ENCODE data around the gene SAMD4B. TPM values are rescaled to one million over a fixed set of nuclear protein-coding genes. Genes with fewer than 3 reads are reported as not detected.

Gene SAMD4B
- total RNA-seq, 4 donors from 2014 or later, result 60.7 to 102 (median 77.1) TPM

- TF ChIP-seq CTCF (IDR thresholded peaks at IDR 0.05), result no peak
- TF ChIP-seq POLR2A (IDR thresholded peaks at IDR 0.05), result no peak
- TF ChIP-seq POLR2AphosphoS5 (IDR thresholded peaks at IDR 0.05), result no peak
- TF ChIP-seq EP300 (IDR thresholded peaks at IDR 0.05; ENCODE audit: low read depth), result no peak
- Histone ChIP-seq H3K36me3 (no peaks in the 10 kb centered on the region), H3K27me3 (no peaks in the 10 kb centered on the region), H3K4me1 (no peaks in the 10 kb centered on the region), H3K27ac (no peak overlapping the region), H3K4me3 (no peak overlapping the region), H3K9me3 (no peaks in the 10 kb centered on the region)
- DNase-seq, result no peak
- intact Hi-C loops (cut with DNase I; ENCODE audit: low total_unique reads), result no loop called here
- WGBS, 2 donors (ENCODE audit: low coverage in 1 of 2), result 75 to 95% methylated on average over 1 to 5 of the region's 5 CpGs
- in situ Hi-C loops (cut with MboI; ENCODE audit: low pct_ligation_motif_present in 1 of 4, low pct_unique_long_range_greater_than_20kb in 1 of 4, low sequenced_read_pairs in 3 of 4), result no loop called here
These were observed 79.8 kb downstream of the SAMD4B start for GRCh38 chr19:39422020-39422419.

- H3K27ac ChIP-seq, result no peak overlapping the region
- peaks cover 0 to 6% (median 2%) of the 10 kb centered on the region in 4 donors for H3K4me1 ChIP-seq
- no peak for DNase-seq
- TF ChIP-seq POLR2AphosphoS5 (IDR thresholded peaks at IDR 0.05) (peak in 1 of 3 donors; percentile 20), POLR2A (IDR thresholded peaks at IDR 0.05) (no peak)
- intact Hi-C loops (cut with DNase I; ENCODE audit: low total_unique reads), result no loop called here
- no peaks in the 10 kb centered on the region for H3K27me3 ChIP-seq
- no peak overlapping the region for H3K4me3 ChIP-seq
- no peaks in the 10 kb centered on the region for H3K9me3 ChIP-seq
- H3K36me3 ChIP-seq, result no peaks in the 10 kb centered on the region
- WGBS, 2 donors (ENCODE audit: low coverage in 1 of 2), result 84% methylated on average over 35 of the region's 35 CpGs; no CpG with 5 or more reads in 1 of the 2 donors
- in situ Hi-C loops (cut with MboI; ENCODE audit: low pct_ligation_motif_present in 1 of 4, low pct_unique_long_range_greater_than_20kb in 1 of 4, low sequenced_read_pairs in 3 of 4), result no loop called here
These were observed 81.3 kb downstream of the SAMD4B start for GRCh38 chr19:39423258-39424086.

- H3K27me3 ChIP-seq, result no peaks in the 10 kb centered on the region
- no peaks in the 10 kb centered on the region for H3K36me3 ChIP-seq
- in situ Hi-C loops (cut with MboI; ENCODE audit: low pct_ligation_motif_present in 1 of 4, low pct_unique_long_range_greater_than_20kb in 1 of 4, low sequenced_read_pairs in 3 of 4), result loop anchor here in 1 of 4 donors (25.0 kb wide), 1 partner anchor 112 kb away; the partner anchor contains the start of genes EID2 and EID2B
- intact Hi-C loops (cut with DNase I; ENCODE audit: low total_unique reads), result no loop called here
- whole genome bisulfite sequencing, 2 donors (ENCODE audit: low coverage in 1 of 2), result 79% methylated on average over 16 of the region's 16 CpGs; no CpG with 5 or more reads in 1 of the 2 donors
- no peak overlapping the region for H3K4me3 ChIP-seq
- H3K27ac ChIP-seq, result no peak overlapping the region
- H3K4me1 ChIP-seq, result peaks cover 0 to 16% (median 10%) of the 10 kb centered on the region in 4 donors
- no peaks in the 10 kb centered on the region for H3K9me3 ChIP-seq
- DNase-seq, result no peak
- TF ChIP-seq EP300 (IDR thresholded peaks at IDR 0.05; ENCODE audit: low read depth) (no peak), POLR2AphosphoS5 (IDR thresholded peaks at IDR 0.05) (no peak), POLR2A (IDR thresholded peaks at IDR 0.05) (no peak), CTCF (IDR thresholded peaks at IDR 0.05) (no peak)
These were observed 82.7 kb downstream of the SAMD4B start for GRCh38 chr19:39424934-39425333.

- Histone ChIP-seq H3K4me3 (no peak overlapping the region), H3K9me3 (no peaks in the 10 kb centered on the region), H3K4me1 (peaks cover 0 to 16% (median 10%) of the 10 kb centered on the region in 4 donors), H3K36me3 (no peaks in the 10 kb centered on the region), H3K27me3 (no peaks in the 10 kb centered on the region), H3K27ac (no peak overlapping the region)
- WGBS, 2 donors (ENCODE audit: low coverage in 1 of 2), result 88 to 89% methylated on average over 6 to 7 of the region's 7 CpGs
- in situ Hi-C loops (cut with MboI; ENCODE audit: low pct_ligation_motif_present in 1 of 4, low pct_unique_long_range_greater_than_20kb in 1 of 4, low sequenced_read_pairs in 3 of 4) (loop anchor here in 1 of 4 donors (25.0 kb wide), 1 partner anchor 112 kb away; the partner anchor contains the start of genes EID2 and EID2B), intact Hi-C loops (cut with DNase I; ENCODE audit: low total_unique reads) (no loop called here)
- TF ChIP-seq POLR2A (IDR thresholded peaks at IDR 0.05) (no peak), CTCF (IDR thresholded peaks at IDR 0.05) (no peak), EP300 (IDR thresholded peaks at IDR 0.05; ENCODE audit: low read depth) (no peak), POLR2AphosphoS5 (IDR thresholded peaks at IDR 0.05) (no peak)
- no peak for DNase-seq
These were observed 83.5 kb downstream of the SAMD4B start for GRCh38 chr19:39425744-39426143.
